ELF-1 (cell line): ENCODE data around the gene TNFAIP2.
A peak's percentile ranks its signal among the peaks of the same experiment; 100 is the strongest.
"Not testable (repeated sequence)": the region's sequence is repeated elsewhere in the genome, so short reads cannot be mapped to it uniquely, and the experiment has no call there.

Source experiments
- DNase-seq: peaks from one replicate; pipeline ENCODE4 v3.0.0-alpha.2; 2016; ENCODE audit warnings: low read depth, low spot score

TNFAIP2 gene

GRCh38 chr14:103155010-103155409 is 31.7 kb downstream of the TNFAIP2 start:
- DNase-seq, result no peak

- not testable (repeated sequence) for DNase-seq
Observed at GRCh38 chr14:103155416-103155815, 32.2 kb downstream of the TNFAIP2 start.

- no peak for DNase-seq
Observed at GRCh38 chr14:103155826-103156394, 32.6 kb downstream of the TNFAIP2 start.

- DNase-seq, result peak; percentile 54
Observed at GRCh38 chr14:103156651-103157378, 33.6 kb downstream of the TNFAIP2 start.

- DNase-seq, result no peak
Observed at GRCh38 chr14:103157969-103158368, 34.7 kb downstream of the TNFAIP2 start.

GRCh38 chr14:103158688-103159087 is 35.4 kb downstream of the TNFAIP2 start:
- peak; percentile 31 for DNase-seq

GRCh38 chr14:103160321-103161053 is 37.2 kb downstream of the TNFAIP2 start:
- no peak for DNase-seq

GRCh38 chr14:103161054-103161397 is 37.8 kb downstream of the TNFAIP2 start:
- DNase-seq, result peak; percentile 19

GRCh38 chr14:103163199-103163598 is 39.9 kb downstream of the TNFAIP2 start:
- no peak for DNase-seq

- DNase-seq, result no peak
Observed at GRCh38 chr14:103164006-103164405, 40.7 kb downstream of the TNFAIP2 start.

- DNase-seq, result no peak
Observed at GRCh38 chr14:103164779-103165178, 41.5 kb downstream of the TNFAIP2 start.

GRCh38 chr14:103165323-103165722 is 42.1 kb downstream of the TNFAIP2 start:
- DNase-seq, result no peak

- DNase-seq, result no peak
Observed at GRCh38 chr14:103169954-103170353, 46.7 kb downstream of the TNFAIP2 start.

GRCh38 chr14:103171206-103171605 is 47.9 kb downstream of the TNFAIP2 start:
- DNase-seq, result not testable (repeated sequence)

- DNase-seq, result no peak
Observed at GRCh38 chr14:103172921-103173320, 49.7 kb downstream of the TNFAIP2 start.

GRCh38 chr14:103173887-103174286 is 50.6 kb downstream of the TNFAIP2 start:
- not testable (repeated sequence) for DNase-seq

- DNase-seq, result not testable (repeated sequence)
Observed at GRCh38 chr14:103176176-103176575, 52.9 kb downstream of the TNFAIP2 start.

- no peak for DNase-seq
Observed at GRCh38 chr14:103177376-103177775, 54.1 kb downstream of the TNFAIP2 start.

GRCh38 chr14:103178521-103178920 is 55.3 kb downstream of the TNFAIP2 start:
- DNase-seq, result no peak

GRCh38 chr14:103179094-103179493 is 55.8 kb downstream of the TNFAIP2 start:
- DNase-seq, result no peak

GRCh38 chr14:103180331-103180730 is 57.1 kb downstream of the TNFAIP2 start:
- DNase-seq, result no peak

GRCh38 chr14:103184046-103184445 is 60.8 kb downstream of the TNFAIP2 start:
- DNase-seq, result no peak
